ENCODE data around the gene RPS16.

The RPS16 gene

GRCh38 chr19:39389631-39390414, 45.9 kb downstream of the RPS16 start:
- DNase-seq (ENCODE audit: low read depth in 2 of 2, low spot score in 1 of 2) = no peak

GRCh38 chr19:39388657-39389056, 47.1 kb downstream of the RPS16 start:
- DNase-seq (ENCODE audit: low read depth in 2 of 2, low spot score in 1 of 2) = no peak

DNA sequence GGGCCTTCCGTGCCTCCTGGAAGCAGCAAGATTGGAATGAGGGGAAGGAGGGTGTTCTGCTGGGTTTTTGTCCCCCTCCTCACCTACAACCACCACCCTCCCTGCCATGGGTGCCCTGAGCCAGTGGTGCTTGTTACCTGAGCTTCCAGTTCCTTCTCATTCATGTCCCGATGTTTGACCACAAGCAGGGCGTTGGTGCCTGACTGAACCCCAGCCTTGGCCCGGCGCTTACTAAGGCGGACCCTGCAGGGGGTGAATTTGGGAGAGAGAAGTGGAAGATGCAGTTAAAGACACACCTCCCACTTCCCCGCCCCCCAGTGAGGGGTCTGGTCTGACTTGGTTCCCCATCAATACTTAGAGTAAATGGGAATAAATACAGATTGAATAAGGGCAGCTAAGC, 49.2 kb downstream of the RPS16 start:
- no peak for DNase-seq (ENCODE audit: low read depth in 2 of 2, low spot score in 1 of 2)

DNA sequence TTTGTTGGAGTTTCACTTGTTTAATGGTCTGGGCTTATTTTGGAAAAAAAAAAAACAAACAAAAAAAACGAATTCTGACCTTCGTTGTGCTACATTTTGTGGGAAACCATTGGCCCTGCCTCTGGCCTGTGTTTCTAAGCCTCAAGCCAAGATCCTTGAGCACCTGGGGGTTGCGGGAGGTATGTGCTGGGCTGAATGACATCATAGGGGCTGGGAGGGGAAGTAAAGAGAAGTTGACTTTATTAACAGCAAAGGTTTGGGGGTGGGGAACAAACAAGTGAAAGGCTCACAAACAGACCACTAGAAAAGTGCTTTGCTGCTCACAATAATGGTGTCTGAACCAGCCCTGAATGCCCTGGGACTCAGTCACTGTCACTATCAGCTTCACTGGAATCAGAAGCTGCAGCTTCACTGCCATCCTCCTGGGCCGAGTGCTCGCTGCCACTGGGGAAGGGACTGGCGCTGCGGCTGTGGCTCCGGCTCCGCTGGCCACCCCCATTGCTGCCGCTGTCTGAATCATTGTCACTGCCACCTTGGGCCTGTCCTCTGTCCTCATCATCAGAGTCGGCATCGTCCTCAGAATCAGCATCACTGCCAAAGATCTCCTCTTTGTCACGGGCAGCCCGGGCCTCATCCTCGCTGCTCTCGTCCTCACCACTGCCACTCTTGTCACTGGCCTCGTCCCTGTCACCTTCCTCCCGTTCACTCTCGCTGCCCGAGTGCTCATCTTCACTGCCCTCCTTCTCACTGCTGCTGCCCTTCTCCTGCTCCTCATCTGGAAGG, 49.9 kb downstream of the RPS16 start:
- DNase-seq (ENCODE audit: low read depth in 2 of 2, low spot score in 1 of 2) = no peak

DNA sequence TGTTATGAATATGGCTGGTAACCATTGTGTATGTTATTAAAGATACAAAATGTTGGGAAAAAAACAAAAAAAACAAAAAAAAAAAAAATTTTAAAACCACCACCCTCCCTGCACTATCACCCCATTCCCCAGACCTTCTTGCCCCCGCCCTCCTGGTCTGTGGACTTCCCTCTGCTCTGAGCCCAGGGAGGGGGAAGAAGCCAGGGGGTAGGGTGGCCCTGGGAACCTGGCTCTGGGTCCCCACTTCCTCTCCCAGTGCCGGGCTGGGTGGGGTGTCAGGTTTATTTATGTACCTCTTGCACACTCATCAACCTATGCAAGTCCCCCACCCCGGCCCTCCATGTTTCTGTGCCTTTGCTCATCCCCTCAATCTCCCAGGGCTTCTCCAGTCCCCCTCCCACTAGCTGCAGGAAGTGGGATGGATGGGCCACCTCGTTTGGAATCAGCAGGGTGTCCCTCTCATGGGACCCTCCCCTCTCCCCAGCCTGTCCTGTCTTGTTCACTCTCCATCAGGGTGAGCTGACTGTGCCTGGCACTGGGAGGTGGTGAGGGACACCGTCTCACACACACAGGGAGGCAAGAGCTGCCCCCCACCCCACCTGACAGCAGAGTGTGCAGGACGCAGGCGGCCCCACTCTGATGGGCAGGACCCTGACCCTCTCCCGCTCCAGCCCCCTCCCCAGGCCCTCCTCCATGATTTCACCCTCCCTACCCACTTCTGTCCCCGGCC, 50.7 kb downstream of the RPS16 start:
- no peak for DNase-seq (ENCODE audit: low read depth in 2 of 2, low spot score in 1 of 2)

Measured in stimulated activated CD8-positive, alpha-beta memory T cell treated with anti-CD3 and anti-CD28 coated beads, Interleukin-4, amount 100 ng/mL, for 1 hour (primary cell).